ENCODE results near the gene ZBTB16. TPM values are rescaled to one million over a fixed set of nuclear protein-coding genes. Genes with fewer than 3 reads are reported as not detected.

The ZBTB16 gene
- total and polyA plus RNA-seq, 2 of the 4 experiments (the other 2 are of a cell fraction), result not detected

GRCh38 chr11:114169821-114170220 is 110.3 kb downstream of the ZBTB16 start:
- Histone ChIP-seq H3K27me3 (ENCODE audit: control insufficient read depth, insufficient read depth, low read length) (peaks cover 75% of the 10 kb centered on the region), H2BK120ac (ENCODE audit: low read depth, low read length) (no peak overlapping the region), H3K56ac (ENCODE audit: extremely low read depth, insufficient read depth, low read length) (no peak overlapping the region), H3K4ac (ENCODE audit: low read depth, low read length) (no peak overlapping the region), H2BK20ac (ENCODE audit: low read depth, low read length) (no peak overlapping the region), H3K4me1 (ENCODE audit: control insufficient read depth, insufficient read depth, low read length) (no peaks in the 10 kb centered on the region; the same call in 1 of the 2 replicates), H4K8ac (ENCODE audit: low read depth in 2 of 2, low read length in 2 of 2) (no peak overlapping the region), H3K9me1 (ENCODE audit: insufficient read depth, low read length) (no peaks in the 10 kb centered on the region), H2BK5ac (ENCODE audit: low read depth, low read length, poor library complexity, severe bottlenecking) (no peak overlapping the region), H3K79me1 (ENCODE audit: low read depth in 1 of 2, low read length in 2 of 2) (no peaks in the 10 kb centered on the region), H3K27ac (ENCODE audit: insufficient read depth, low read length) (no peak overlapping the region), H4K5ac (ENCODE audit: low read depth, low read length) (no peak overlapping the region), H3K9me3 (ENCODE audit: control insufficient read depth, insufficient read depth, low read length) (no peaks in the 10 kb centered on the region), H4K91ac (ENCODE audit: insufficient read depth, low read depth, low read length) (no peak overlapping the region), H3K9ac (ENCODE audit: low read depth, low read length) (no peak overlapping the region), H2AK9ac (replicated peaks; ENCODE audit: low read depth, low read length, poor library complexity) (no peak overlapping the region), H3K14ac (replicated peaks; ENCODE audit: low read depth, low read length) (no peak overlapping the region), H4K20me1 (ENCODE audit: insufficient read depth, low read length) (0 out of 2 replicates have a peak, but pooled peaks cover 3% of the 10 kb centered on the region), H3K23ac (ENCODE audit: low read depth, low read length) (no peak overlapping the region), H3K18ac (ENCODE audit: low read depth, low read length) (no peak overlapping the region), H3K4me3 (ENCODE audit: insufficient read depth, low read depth, low read length) (no peak overlapping the region), H3K4me2 (ENCODE audit: low read depth, low read length) (no peak overlapping the region), H2AFZ (replicated peaks; ENCODE audit: low read length, poor library complexity) (no peak overlapping the region), H2BK15ac (ENCODE audit: low read depth, low read length) (no peak overlapping the region), H2AK5ac (ENCODE audit: low read depth, low read length) (no peak overlapping the region), H3K36me3 (ENCODE audit: control insufficient read depth, insufficient read depth, low read length) (no peaks in the 10 kb centered on the region)
- no peak for DNase-seq
- ATAC-seq (ENCODE audit: low read depth), result no peak
- TF ChIP-seq RFX5 (IDR thresholded peaks at IDR 0.05; ENCODE audit: low read depth, low read length) (no peak), CTCF (conservative IDR thresholded peaks at IDR 0.05; ENCODE audit: low read depth, low read length) (no peak), MXI1 (IDR thresholded peaks at IDR 0.05; ENCODE audit: borderline replicate concordance, low read depth, low read length) (no peak), SMC3 (IDR thresholded peaks at IDR 0.05; ENCODE audit: low read depth, low read length) (no peak), USF2 (IDR thresholded peaks at IDR 0.05; ENCODE audit: low read depth, low read length) (no peak), MAZ (IDR thresholded peaks at IDR 0.05; ENCODE audit: borderline replicate concordance, low read depth, low read length) (no peak), FOS (IDR thresholded peaks at IDR 0.05; ENCODE audit: low read depth, low read length) (no peak), POLR2A (IDR thresholded peaks at IDR 0.05; ENCODE audit: low read depth, low read length) (no peak), NFE2L2 (IDR thresholded peaks at IDR 0.05; ENCODE audit: low read depth, low read length) (no peak), CHD1 (IDR thresholded peaks at IDR 0.05; ENCODE audit: low read depth, low read length) (no peak), CEBPB (IDR thresholded peaks at IDR 0.05; ENCODE audit: low read depth, low read length) (no peak), BHLHE40 (IDR thresholded peaks at IDR 0.05; ENCODE audit: low read depth, low read length) (no peak), MAFK (IDR thresholded peaks at IDR 0.05; ENCODE audit: low read depth, low read length) (no peak), ELK1 (IDR thresholded peaks at IDR 0.05; ENCODE audit: borderline replicate concordance, low read depth, low read length) (no peak), RAD21 (IDR thresholded peaks at IDR 0.05; ENCODE audit: low read length) (no peak), RCOR1 (IDR thresholded peaks at IDR 0.05; ENCODE audit: insufficient replicate concordance, low read length) (no peak)
- ChIA-PET POLR2A (ENCODE audit: unreplicated experiment) (no interaction called here), CTCF (no interaction called here)
- dilution Hi-C loops (cut with HindIII; ENCODE audit: low sequenced_read_pairs, unreplicated experiment) (no loop called here), in situ Hi-C loops (cut with MboI; ENCODE audit: low sequenced_read_pairs) (no loop called here), intact Hi-C loops (cut with micrococcal nuclease) (loop anchor here (10.0 kb wide), 1 partner anchor 295 kb away; the partner anchor contains the start of gene USP28)
- WGBS, 2 experiments (ENCODE audit: extremely low coverage in 2 of 2, insufficient read length in 1 of 2), result no CpG with 5 or more reads among the region's 2 CpGs
- no TSS peak for BruUV-seq (replicated peaks)

All from IMR-90 (cell line).